Stimulated activated CD4-positive, alpha-beta T cell treated with anti-CD3 and anti-CD28 coated beads, Interleukin-15, amount 100 ng/mL, for 1 hour (primary cell): Measurements from ENCODE around the gene NDST1.

Experiments used
- DNase-seq, 2 donors: peaks; one replicate each; pipeline ENCODE4 v3.0.0-alpha.2; 2020; ENCODE audit warnings: low read depth in 1 of 2, low spot score in 1 of 2

The NDST1 gene

GRCh38 chr5:150565868-150566267 is 57.9 kb downstream of the NDST1 start:
- DNase-seq: no peak

DNA sequence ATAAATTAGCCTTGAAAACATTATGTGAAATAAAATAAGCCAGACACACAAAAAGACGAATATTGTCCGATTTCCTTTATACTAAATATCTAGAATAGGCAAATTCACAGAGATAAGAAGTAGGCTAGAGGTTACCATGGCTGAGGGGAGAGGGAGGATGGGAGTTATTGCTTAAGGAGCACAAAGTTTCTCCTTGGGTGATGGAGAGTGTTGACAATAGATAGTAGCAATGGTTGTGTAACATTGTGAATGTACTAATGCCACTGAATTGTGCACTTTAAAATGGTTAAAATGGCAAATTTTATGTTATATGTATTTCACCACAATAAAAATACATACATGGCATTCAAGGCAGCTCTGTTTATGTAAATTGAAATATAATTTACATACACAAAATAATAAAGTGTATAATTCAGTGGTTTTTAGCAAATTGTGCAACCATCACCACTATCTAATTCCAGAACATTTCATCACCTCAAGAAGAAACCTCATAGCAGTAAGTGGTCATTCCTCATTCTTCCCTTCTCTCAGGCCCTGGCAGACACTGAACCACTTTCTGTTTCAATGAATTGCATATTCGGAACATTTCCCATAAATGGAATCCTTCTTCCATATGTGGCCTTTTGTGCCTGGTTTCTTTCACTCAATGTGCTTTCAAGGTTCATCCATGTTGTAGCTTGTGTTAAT is 59.2 kb downstream of the NDST1 start:
- no peak for DNase-seq

- DNase-seq: no peak
Measured at GRCh38 chr5:150568663-150569062, 60.7 kb downstream of the NDST1 start.

DNA sequence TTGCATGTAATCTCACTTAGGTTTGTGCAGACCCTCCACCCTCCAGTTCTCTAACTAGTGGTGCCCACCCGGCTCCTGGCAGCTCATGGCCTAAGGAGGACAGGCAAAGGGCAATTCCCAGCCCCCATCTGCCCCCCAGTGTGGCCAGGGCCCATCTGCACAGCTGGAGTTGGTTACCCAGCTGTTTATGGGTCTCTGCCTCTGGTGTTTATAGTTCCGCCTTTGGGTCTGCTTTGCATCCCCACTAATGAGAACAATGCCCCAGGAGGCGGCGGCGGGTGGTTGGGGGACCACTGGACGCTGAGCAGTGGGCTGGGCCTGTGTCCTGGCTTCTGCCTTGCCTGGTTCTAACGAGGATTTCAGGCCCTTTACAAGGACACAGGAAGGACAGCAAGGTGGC is 62.4 kb downstream of the NDST1 start:
- DNase-seq: no peak

DNA sequence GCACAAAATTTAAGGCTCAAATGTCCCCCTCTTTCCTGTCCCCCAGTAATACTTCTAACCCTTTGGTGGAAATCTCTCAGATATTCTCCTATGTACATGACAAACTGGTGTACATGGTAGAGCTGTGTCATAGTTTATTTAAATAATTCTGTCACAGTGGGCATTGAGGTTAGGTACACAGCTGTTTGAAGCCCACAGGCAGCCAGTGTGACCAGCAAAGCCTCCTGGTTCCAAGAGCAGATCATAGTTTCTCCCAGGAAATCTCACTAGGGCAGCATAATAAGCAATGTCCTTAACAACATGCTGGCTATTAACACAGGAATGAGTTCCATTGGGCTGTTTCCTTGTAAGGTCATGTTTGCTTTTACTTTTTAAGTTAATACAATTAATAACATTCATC is 63.9 kb downstream of the NDST1 start:
- DNase-seq: no peak

DNA sequence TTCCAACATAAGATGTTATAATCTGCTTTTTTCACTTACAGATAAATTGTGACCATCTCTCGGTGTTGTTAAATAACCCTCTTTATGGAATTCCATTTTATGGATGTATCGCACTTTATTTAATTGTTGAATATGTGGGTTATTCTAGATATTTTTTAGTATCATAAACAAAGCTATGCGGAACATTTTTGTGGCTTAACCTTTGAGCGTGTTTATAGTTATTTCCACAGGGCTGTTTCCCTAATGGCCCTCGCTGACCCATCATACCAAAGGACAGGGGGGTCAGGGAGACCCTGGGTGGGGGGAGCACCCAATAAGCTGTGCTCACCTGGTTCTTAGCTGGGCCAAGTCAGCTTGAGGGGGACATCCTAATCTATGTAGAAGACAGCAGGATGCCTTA is 65.3 kb downstream of the NDST1 start:
- no peak for DNase-seq

GRCh38 chr5:150573867-150574817 is 66.2 kb downstream of the NDST1 start:
- DNase-seq: no peak

DNA sequence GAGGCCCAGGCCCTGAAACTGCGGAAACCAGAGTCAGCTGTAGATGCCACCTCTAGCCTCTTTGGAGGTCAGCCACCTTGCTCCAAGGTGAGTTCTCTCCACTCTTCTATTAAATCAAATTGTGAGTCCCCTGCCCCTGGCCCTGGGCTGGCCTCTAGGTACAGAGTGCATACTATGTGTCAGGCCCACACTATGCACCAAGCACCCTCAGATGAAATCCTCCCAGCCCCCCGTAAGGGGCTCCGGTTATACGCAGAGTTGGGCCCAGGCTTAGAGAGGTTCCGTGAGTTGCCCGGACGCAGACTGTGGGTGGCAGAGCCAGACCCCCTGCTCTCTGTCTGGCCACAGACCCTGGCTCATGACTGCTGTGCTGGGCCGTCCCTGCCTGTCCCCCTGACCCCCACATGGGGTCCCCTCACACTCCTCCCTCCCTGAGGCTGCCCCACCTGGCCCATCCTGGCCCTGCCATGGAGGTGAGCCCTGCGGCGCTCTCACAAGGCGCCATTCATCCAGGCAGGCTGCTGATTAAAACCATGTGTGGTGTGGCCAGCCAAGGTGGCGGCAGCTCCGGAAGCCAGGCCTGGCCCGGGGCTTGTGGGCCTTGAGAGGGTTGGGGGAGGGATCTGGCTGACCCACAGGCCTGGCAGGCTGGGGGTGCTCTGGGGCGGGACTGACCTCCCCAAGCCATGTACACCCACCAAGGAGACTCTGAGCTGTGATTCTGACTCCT is 67.1 kb downstream of the NDST1 start:
- no peak for DNase-seq

DNA sequence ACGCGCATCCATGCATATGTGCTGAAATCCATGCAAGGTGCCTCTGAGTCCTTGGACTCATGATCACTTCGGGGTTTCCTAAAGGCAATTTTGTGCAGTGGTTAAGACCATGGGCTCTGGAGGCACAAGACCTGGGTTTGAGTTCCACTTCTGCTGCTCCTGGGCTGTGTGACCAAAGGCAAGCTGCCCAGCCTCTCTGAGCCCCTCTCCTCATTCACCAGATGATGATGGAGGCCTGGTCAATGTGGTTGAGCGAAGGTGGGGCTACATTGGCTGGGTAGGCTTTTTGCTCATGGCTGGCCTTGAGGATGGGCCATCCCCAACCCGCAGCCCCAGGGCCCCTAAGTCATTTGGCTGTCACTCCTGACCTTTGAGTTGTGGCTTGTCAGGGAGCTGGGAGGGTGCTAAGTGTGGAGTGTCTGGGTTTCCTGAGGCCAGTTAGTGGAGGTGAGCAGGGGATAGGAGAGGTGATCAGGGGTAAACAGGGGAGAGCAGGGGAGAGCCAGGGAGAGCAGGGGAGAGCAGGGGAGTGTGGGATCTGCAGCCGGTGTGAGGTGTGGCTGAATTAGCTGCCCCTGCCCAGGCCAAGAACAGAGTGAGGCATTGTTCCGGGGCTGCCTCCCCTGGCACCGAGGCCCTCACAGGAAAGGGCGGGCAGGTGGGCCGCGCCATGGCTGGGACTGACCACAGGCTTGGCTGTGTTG is 68.0 kb downstream of the NDST1 start:
- no peak for DNase-seq

- DNase-seq: no peak
Measured at GRCh38 chr5:150576449-150576949, 68.6 kb downstream of the NDST1 start.

DNA sequence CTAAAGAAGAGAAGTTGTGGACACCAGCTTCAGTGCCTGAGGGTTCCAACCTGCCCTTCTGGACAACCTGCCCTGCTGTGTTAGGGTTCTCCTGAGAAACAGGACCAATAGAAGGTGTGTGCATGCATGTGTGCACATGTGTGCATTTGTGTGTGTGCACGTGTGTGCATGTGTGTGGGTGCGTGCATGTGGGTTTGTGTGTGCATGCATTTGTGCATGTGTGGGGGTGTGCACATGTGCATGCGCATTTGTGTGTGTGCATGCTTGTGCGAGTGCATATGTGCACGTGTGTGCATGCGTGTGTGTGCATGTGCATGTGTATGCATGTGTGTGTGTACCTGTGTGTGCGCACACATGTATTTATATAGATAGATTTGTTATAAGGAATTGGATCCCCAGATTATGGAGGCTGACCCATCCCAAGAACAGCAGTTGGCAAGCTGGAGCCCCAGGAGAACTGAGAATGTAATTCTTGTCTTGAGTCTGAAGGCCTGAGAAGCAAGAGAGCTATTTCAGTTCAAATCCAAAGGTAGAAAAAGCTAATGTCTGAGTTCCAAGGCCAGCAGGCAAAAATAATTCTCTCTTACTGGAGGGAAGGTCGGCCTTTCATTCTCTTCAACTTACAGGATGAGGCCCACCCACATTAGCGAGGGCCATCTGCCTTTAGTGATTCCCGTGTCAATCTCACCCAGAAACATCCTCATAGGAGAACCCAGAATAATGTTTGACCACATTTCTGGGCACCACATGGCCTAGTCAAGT is 69.6 kb downstream of the NDST1 start:
- no peak for DNase-seq

DNA sequence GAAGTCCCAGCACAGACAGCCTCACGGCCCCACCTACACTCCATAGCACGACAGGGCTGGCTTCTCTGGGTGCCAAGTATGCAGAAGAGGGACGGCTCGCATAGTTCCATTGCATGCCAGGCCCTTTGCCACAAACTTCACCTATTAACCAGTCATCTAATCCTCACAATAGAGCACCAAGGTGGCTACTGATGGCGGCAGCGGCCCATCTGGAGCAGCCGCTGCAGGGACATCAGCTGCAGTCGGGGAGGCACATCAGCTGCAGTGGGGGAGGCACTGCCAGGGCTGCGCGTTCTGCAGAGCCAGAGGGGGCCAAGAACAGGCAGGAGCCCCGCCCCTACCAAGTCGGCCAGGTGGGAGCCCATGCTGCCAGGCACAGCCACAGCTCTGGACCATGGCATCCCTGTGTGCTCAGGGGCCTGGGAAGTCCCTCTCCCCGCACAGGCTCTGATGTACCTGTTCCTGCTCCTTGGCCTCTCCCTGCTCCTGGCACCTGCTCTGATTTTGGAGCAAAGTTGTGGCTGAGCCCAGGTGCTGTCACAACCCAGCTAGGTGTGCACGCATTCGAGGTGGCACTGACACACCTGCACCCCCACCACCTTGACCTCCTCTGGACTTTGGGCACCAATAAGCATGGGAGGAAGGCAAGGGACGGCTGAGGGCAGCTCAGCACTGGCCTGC is 71.0 kb downstream of the NDST1 start:
- DNase-seq: no peak

DNA sequence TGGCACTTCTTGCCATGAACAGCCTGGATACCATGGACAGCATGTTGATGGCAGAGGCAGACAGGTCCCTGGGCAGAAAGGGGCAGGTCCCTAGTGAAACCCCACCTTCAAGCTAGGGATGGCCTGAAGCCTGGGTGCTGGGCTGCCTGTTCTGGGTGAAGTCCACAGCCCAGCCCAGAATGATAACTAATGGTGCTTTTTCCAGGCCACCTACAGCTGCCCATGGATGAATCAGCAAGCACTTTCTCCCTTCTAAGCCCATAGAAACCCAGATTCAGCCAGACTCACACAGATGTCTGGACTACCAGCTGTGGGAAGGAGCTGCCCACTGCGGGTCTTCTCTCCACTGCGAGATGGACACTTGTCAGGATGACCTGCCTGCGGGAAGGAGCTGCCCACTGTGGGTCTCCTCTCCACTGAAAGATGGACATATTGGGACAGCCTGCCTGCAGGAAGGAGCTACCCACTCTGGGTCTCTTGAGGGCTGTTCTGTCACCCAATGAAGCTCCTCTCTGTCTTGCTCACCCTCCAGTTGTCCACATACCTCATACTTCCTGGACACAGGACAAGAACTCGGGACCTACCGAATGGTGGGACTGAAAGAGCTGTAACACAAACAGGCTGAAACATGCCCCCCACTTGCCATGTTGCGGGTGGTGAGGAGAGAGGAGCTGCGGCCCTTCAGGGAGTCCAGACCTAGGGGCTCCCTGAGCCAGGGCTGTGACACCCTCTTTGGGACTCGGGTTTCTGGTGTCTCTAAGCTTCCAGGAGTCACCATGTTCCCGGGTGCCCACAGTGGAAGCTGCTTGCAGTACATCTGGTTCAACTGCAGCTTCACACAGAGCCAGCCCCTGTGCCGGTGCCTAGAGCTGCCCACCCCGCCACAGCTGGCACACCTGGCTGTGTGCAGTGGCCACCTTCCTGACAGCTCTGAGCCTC is 71.8 kb downstream of the NDST1 start:
- DNase-seq: no peak

DNA sequence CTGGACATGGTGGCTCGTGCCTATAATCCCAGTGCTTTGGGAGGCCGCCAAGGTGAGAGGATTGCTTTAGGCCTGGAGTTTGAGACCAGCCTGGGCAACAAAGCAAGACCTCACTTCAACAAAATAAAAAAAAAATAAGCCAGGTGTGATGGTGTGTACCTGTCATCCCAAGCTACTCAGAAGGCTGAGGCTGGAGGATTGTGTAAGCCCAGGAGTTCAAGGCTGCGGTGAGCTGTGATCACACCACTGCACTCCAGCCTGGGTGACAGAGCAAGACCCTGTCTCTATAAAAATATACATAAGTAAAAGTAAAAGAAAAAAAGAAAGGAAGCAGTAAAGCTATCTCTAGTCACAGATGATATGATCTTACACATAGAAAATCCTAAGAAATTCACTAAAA is 73.0 kb downstream of the NDST1 start:
- DNase-seq: no peak

GRCh38 chr5:150582241-150583109 is 74.5 kb downstream of the NDST1 start:
- no peak for DNase-seq

DNA sequence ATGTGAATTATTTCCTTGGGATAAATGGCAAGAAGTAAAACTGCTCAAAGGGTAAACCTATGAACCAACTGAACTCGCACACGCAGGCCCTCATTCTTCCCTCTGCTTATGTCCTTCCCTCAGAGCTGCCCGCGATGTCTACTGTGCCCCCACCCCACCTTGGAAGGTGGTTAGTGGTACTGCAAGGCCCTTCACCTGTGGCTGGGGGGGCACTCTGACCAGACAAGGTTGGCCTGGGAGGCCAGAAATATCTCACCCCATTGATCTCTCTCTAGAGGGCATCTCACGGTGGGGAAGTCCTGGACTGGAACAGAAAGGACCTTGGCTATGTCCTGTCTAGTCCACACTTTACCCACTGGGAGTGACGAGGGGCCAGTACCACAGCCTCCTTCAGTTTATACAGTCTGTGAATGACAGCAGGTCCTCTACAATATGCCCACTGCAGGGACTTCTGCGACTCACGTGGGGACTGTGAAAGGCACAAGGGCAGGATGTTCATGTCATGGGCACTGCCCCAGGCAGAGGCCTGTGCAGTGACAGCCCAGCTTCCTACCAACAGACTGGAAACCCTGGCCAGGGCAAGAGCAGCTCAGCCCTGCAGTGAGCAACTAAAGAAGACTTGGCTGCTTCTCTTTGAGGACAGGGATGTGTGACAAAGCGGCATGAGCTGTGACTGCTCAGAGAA is 75.8 kb downstream of the NDST1 start:
- DNase-seq: no peak
